ENCODE measurements around the gene MCF2L.

Gene MCF2L

GRCh38 chr13:112954488-112955270 is 14.3 kb upstream of the MCF2L start:
- no peak for DNase-seq (ENCODE audit: low read depth)
- no peak overlapping the region for H3K4me3 ChIP-seq (ENCODE audit: low read length)
- TF ChIP-seq CTCF (IDR thresholded peaks at IDR 0.05; ENCODE audit: insufficient read depth, low read depth, low read length, missing control alignments): no peak

GRCh38 chr13:112955271-112955937 is 13.6 kb upstream of the MCF2L start:
- no peak for DNase-seq (ENCODE audit: low read depth)
- no peak overlapping the region for H3K4me3 ChIP-seq (ENCODE audit: low read length)
- no peak for TF ChIP-seq CTCF (IDR thresholded peaks at IDR 0.05; ENCODE audit: insufficient read depth, low read depth, low read length, missing control alignments)

- no peak overlapping the region for H3K4me3 ChIP-seq (ENCODE audit: low read length)
- no peak for TF ChIP-seq CTCF (IDR thresholded peaks at IDR 0.05; ENCODE audit: insufficient read depth, low read depth, low read length, missing control alignments)
- DNase-seq (ENCODE audit: low read depth): no peak
Measured at GRCh38 chr13:112955956-112956355, 13.1 kb upstream of the MCF2L start.

GRCh38 chr13:112956571-112957294 is 12.3 kb upstream of the MCF2L start:
- no peak overlapping the region for H3K4me3 ChIP-seq (ENCODE audit: low read length)
- DNase-seq (ENCODE audit: low read depth): no peak
- no peak for TF ChIP-seq CTCF (IDR thresholded peaks at IDR 0.05; ENCODE audit: insufficient read depth, low read depth, low read length, missing control alignments)

GRCh38 chr13:112957295-112957677 is 11.7 kb upstream of the MCF2L start:
- TF ChIP-seq CTCF (IDR thresholded peaks at IDR 0.05; ENCODE audit: insufficient read depth, low read depth, low read length, missing control alignments): no peak
- no peak for DNase-seq (ENCODE audit: low read depth)
- H3K4me3 ChIP-seq (ENCODE audit: low read length): no peak overlapping the region

GRCh38 chr13:112958127-112958989 is 10.7 kb upstream of the MCF2L start:
- DNase-seq (ENCODE audit: low read depth): no peak
- no peak for TF ChIP-seq CTCF (IDR thresholded peaks at IDR 0.05; ENCODE audit: insufficient read depth, low read depth, low read length, missing control alignments)
- H3K4me3 ChIP-seq (ENCODE audit: low read length): no peak overlapping the region

Data from epithelial cell of esophagus (primary cell).